Left renal pelvis (tissue), 4 donors: ENCODE measurements around the gene RNLS. TPM values are rescaled to one million over a fixed set of nuclear protein-coding genes. Genes with fewer than 3 reads are reported as not detected.

Experiments
- DNase-seq, 4 donors: peaks; one replicate each; pipeline ENCODE4 v3.0.0-alpha.2; 2013; ENCODE audit warnings: low read depth in 4 of 4, low spot score in 3 of 4
- polyA plus RNA-seq, 4 donors: library from polyadenylated mRNA; unstranded; fragments of 120-200 nt; gene quantifications; one replicate each; pipeline ENCODE4 v1.2.1, GENCODE V29; 2013; ENCODE audit not compliant: insufficient read length in 4 of 4

The RNLS gene
- polyA plus RNA-seq = 10 to 100 TPM in 3 of 4 donors, 1 to 10 TPM in 1; 6.8 to 17.6 (median 15.8) TPM

DNA sequence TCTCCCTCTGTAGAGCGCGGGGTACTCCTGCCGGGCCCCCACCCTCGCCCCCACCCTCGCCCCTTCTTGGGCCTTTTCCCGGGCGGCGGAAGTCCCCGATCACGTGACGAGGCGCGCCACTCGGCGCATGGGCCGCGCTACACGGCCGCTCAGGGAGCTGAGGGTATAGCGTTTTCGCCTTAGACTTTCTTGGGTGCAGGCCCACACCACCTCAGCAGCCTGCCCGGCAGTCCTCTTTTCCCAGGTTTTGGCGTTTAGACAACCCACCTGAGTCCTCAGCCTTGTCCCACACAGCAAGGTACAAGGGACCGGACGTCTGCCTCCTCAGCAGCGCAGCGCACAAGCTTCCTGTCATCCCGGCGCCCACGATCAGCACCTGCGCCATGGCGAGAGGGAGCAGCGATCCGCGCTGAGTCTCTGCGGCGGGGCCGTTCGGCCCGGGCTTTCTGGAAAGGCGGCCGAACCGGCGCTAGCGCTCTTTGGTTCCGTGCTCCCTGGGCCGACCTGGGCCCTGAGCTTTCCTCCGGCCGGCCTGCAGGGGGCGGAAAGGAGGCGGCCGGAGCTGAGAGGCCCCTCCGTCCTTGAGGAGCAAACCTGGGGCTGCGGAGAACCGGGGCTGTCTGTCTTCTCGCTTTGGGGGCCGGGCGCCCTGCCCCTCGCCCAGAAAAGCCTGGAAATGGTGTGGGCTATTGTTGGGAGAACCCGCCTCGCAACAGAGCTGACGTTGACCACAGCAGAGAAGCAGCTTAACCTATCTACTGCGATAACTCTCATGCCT lies at the start of gene RNLS:
RNLS (minus strand) TSS at position 513 of the 778 bp plus-strand sequence.
- DNase-seq = peak; percentile 42 to 66 (median 52)

DNA sequence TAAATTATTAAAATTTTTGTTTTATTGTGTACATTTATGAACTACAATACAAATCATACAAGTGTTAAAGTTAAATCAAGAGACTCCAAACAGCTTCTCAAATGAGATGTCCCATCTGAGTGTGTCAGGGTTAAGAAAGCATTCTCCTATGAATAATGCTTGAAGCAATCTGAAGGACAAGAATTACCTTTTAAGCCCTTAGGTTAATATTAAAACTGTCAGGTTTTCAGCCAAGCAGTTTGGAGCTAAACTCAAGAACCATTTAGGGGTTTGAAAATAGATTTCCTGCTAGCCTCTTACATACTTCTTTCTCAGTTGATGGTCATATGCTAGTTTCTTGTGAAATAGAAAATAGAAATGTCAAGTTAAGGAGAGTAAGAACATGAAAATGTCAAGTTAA lies 41.7 kb upstream of the RNLS start:
- no peak for DNase-seq

GRCh38 chr10:88623835-88624234 lies 40.7 kb upstream of the RNLS start:
- no peak for DNase-seq

- DNase-seq = no peak
These were observed 37.3 kb upstream of the RNLS start for GRCh38 chr10:88620441-88620840.

DNA sequence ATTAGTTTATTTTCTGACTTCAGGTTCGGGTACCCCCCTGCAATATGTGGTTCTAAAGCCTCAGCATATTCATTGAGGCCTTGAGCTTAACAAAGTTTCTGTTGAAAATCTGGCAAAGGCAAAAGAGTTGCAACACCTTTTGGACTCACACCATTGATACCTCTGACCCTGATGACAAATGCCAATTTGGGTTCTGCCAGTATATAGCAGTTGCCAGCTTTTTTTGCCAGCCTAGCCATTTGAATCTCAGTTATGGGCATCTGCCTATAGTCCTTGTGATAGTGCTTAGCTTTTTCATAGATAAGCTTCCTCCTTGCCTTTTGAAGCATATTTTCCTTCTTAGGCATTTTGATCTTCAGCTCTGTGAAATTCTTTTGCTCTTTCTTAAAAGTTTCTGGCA lies 35.4 kb upstream of the RNLS start:
- DNase-seq = no peak

DNA sequence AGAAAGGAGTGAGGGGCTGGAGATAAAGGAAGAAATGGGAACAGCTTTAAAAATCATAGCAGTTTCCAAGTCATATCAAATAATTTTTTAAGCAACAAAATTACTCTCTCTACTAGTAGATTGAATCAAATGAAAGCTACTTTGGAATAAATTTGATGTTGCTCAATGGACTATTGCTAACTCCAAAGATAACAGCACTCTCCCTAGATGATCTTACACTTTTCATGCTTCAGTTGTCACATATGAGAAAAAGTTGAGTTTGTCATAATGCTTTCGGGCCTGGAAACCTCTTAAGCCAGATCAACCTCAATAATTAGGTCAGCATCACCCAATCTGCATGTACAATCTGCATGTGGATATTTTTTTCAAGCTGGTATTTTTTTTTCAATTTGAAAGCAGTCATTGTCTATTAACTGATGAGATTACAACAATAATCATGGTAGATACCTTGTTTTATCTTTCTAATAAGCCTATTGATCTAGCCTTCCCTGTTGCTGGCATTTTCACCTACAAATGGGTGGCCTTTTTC lies 34.7 kb upstream of the RNLS start:
- no peak for DNase-seq

- no peak for DNase-seq
These were observed 33.3 kb upstream of the RNLS start for GRCh38 chr10:88616250-88616977.

GRCh38 chr10:88608780-88609179 lies 25.7 kb upstream of the RNLS start:
- DNase-seq = no peak

GRCh38 chr10:88608052-88608732 lies 25.1 kb upstream of the RNLS start:
- no peak for DNase-seq

DNA sequence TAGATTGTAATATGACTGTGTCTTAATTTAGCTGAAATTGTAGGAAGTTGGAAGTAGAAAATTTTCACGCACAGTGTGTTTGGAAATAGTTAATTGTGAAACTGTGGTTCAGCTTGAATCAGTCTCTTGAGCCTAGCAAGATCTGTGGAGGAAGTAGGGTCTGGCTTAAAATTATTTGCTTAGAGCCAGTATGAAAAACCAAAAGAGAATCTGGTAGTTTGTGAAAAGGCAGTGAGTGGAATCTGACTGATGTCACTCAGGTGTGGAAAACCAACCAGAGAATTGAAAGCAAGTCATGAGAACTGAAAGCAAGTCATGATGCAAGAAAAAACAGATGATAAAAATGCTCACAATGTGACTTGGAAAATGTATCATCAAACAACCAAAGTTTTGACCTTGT lies 14.9 kb upstream of the RNLS start:
- DNase-seq = no peak

GRCh38 chr10:88594482-88594881 lies 11.4 kb upstream of the RNLS start:
- no peak for DNase-seq

DNA sequence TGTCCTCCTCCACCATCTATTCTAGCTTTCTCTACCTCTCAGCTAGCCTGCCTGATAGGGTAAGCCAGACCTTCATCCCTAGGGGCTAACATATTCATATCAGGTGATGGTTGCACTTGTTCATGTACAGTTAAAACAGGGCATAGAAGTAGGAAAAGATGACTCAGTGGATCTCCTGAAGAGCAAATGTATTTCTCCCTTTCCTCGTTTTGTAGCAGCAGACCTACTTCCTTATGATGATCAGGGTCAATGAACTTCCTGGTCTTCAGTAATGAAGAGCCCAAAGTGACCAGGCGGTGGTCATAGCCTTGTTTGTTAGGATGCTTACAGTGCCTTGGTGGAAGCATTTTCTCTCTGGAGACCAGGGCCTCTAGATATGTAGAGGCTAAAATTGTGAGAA lies 9.8 kb upstream of the RNLS start:
- no peak for DNase-seq

- no peak for DNase-seq
These were observed 9.3 kb upstream of the RNLS start for GRCh38 chr10:88592381-88592780.

DNA sequence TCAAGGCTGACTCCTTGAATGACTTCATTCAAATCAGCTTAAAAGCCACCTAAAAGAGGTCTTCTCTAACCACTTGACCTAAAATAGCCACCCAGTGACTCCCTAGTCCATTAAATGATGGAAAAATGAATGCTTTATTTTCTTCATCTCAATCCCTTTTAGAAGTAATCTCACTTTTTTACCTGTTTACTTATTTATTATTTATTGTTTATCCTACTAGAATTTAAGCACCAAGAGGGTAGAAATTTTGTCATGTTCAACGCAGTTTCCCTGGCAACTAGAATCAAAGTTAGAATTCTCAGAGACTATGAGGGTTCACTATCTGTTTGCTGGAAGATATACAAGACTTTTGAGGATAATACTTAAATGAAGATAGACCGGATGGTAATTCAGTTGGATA lies 3.3 kb upstream of the RNLS start, which contains the start of gene LIPJ:
LIPJ (plus strand) TSS at position 301 of the 400 bp plus-strand sequence. CDS start 3,926 bp downstream, outside the sequence.
- no peak for DNase-seq

- DNase-seq = peak in 1 of 4 donors; percentile 2
These were observed 453 bp upstream of the RNLS start for GRCh38 chr10:88583584-88583957.

DNA sequence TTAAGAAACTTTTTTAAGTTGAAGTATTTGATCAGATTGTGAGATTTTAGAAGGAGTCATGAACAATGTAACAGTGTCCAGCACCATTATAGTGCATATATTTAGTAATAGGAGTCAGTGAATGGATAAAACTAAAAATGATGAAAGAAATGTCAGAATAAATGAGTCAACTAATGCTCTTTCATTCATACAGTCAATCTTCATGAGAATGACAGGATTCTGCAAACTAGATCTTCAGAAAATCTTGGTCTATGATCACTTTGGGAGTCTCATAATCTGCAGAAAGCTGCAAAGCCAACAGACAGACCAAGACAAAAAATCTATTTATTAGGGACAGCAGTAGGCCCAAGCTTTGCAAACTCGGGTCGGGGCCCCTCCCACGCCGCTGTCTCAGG lies 710 bp downstream of the RNLS start:
- DNase-seq = peak in 1 of 4 donors; percentile 1

GRCh38 chr10:88565072-88565471 lies 18.0 kb downstream of the RNLS start:
- no peak for DNase-seq

GRCh38 chr10:88562152-88562551 lies 21.0 kb downstream of the RNLS start:
- no peak for DNase-seq

GRCh38 chr10:88557658-88558057 lies 25.5 kb downstream of the RNLS start:
- DNase-seq = no peak

- no peak for DNase-seq
These were observed 25.9 kb downstream of the RNLS start for GRCh38 chr10:88557256-88557655.
